Endothelial cell of umbilical vein (primary cell): ENCODE measurements around the gene TBC1D9. TPM values are rescaled to one million over a fixed set of nuclear protein-coding genes. Genes with fewer than 3 reads are reported as not detected.

ENCODE experiments used
- BruUV-seq: library from RNA; stranded (reverse); fragments of 400-500 nt; replicated peaks from 2 replicates; lab custom pipeline; 2021; lab: Mats Ljungman, UMichigan
- CTCF ChIA-PET: fragments of 300-600, 350-600 bp; sonication (Branson Sonifier 250); formaldehyde crosslinking; loops from one replicate; lab custom pipeline; 2021; ENCODE audit warnings: antibody characterized with exemption, inconsistent platforms; lab: Charles Lee
- POLR2A ChIA-PET: fragments of 300-600, 350-600 bp; sonication (Branson Sonifier 250); formaldehyde crosslinking; loops from one replicate; lab custom pipeline; 2021; ENCODE audit warnings: antibody characterized with exemption, inconsistent platforms; lab: Charles Lee
- DNase-seq: peaks from one replicate; pipeline ENCODE4 v3.0.0-alpha.2; 2011; ENCODE audit warnings: low read depth, low spot score
- FAIRE-seq: peaks from 2 replicates; lab custom pipeline; 2011; peaks lifted over from hg19 to GRCh38; lab: Jason Lieb, UNC
- H2AFZ ChIP-seq: 2 replicates; pipeline ENCODE4 v1.6.0; 2012; ENCODE audit warnings: low read depth, low read length, control low read depth, inconsistent platforms
- H3K27ac ChIP-seq: 2 replicates; pipeline ENCODE4 v1.5.1; 2011; ENCODE audit warnings: low read depth, mild to moderate bottlenecking, control low read depth, low read length, moderate library complexity; ENCODE audit not compliant: insufficient read depth
- H3K27me3 ChIP-seq, 2 experiments: 2 replicates each; pipeline versions ENCODE4 v1.6.0 to v1.6.1; 2011; ENCODE audit warnings: low read length in 2 of 2, mixed read lengths in 1 of 2; ENCODE audit not compliant: control insufficient read depth in 2 of 2, insufficient read depth in 2 of 2
- H3K36me3 ChIP-seq, 2 experiments: 2 replicates in 1 of 2; 3 replicates in 1 of 2; pipeline ENCODE4 v1.5.1; 2011; ENCODE audit warnings: low read length in 2 of 2, mild to moderate bottlenecking in 1 of 2, moderate library complexity in 1 of 2; ENCODE audit not compliant: control insufficient read depth in 2 of 2, insufficient read depth in 2 of 2; ENCODE audit errors: extremely low read depth in 1 of 2
- H3K4me1 ChIP-seq: 3 replicates; pipeline ENCODE4 v1.5.1; 2011; ENCODE audit warnings: mild to moderate bottlenecking, low read length; ENCODE audit not compliant: control insufficient read depth, insufficient read depth; ENCODE audit errors: extremely low read depth
- H3K4me2 ChIP-seq: 2 replicates; pipeline ENCODE4 v1.6.1; 2011; ENCODE audit warnings: low read length, control low read depth, mixed read lengths; ENCODE audit not compliant: insufficient read depth
- H3K4me3 ChIP-seq, 3 experiments: fragments of 200-600 bp in 1 of 3; sonication (generic), shearing (Covaris generic) in 1 of 3; replicated peaks in 1 of 3; 2 replicates each; pipeline ENCODE4 v1.5.1; 2011 to 2016; ENCODE audit warnings: control low read depth in 3 of 3, low read length in 3 of 3, mild to moderate bottlenecking in 2 of 3, inconsistent platforms in 1 of 3, low read depth in 1 of 3, moderate library complexity in 1 of 3; ENCODE audit not compliant: insufficient read depth in 1 of 3
- H3K79me2 ChIP-seq: 2 replicates; pipeline ENCODE4 v1.6.0; 2012; ENCODE audit warnings: low read length, inconsistent platforms; ENCODE audit not compliant: control insufficient read depth, insufficient read depth
- H3K9ac ChIP-seq: replicated peaks from 2 replicates; pipeline ENCODE3; 2011; ENCODE audit warnings: low read length, control low read depth; ENCODE audit not compliant: insufficient read depth; ENCODE audit errors: extremely low read depth
- H3K9me1 ChIP-seq: replicated peaks from 3 replicates; pipeline ENCODE4 v1.6.0; 2011; ENCODE audit warnings: mild to moderate bottlenecking, low read length; ENCODE audit not compliant: control insufficient read depth, insufficient read depth; ENCODE audit errors: extremely low read depth
- H3K9me3 ChIP-seq: replicated peaks from 2 replicates; pipeline ENCODE4 v1.5.1; 2012; ENCODE audit warnings: low read length, inconsistent platforms; ENCODE audit not compliant: control insufficient read depth, insufficient read depth
- H4K20me1 ChIP-seq: replicated peaks from 2 replicates; pipeline ENCODE3; 2011; ENCODE audit warnings: mild to moderate bottlenecking, low read length; ENCODE audit not compliant: control insufficient read depth, insufficient read depth; ENCODE audit errors: extremely low read depth
- CTCF ChIP-seq, 2 donors: IDR thresholded peaks; 1 replicate in 1 of 2; 2 replicates in 1 of 2; pipeline ENCODE4 v1.5.1; 2011; ENCODE audit warnings: low read length in 2 of 2, mild to moderate bottlenecking in 2 of 2, moderate library complexity in 2 of 2, control low read depth in 1 of 2, inconsistent platforms in 1 of 2, low read depth in 1 of 2; ENCODE audit not compliant: insufficient read depth in 1 of 2; ENCODE audit errors: extremely low read depth in 1 of 2
- EZH2 ChIP-seq: IDR thresholded peaks from 2 replicates; pipeline ENCODE4 v1.6.1; 2012; ENCODE audit warnings: borderline replicate concordance, low read depth, mild to moderate bottlenecking, moderate library complexity, low read length, inconsistent platforms; ENCODE audit not compliant: severe bottlenecking
- FOS ChIP-seq: IDR thresholded peaks from 2 replicates; pipeline ENCODE4 v1.6.1; 2011; ENCODE audit warnings: mild to moderate bottlenecking, low read length, moderate library complexity, borderline replicate concordance; ENCODE audit not compliant: insufficient read depth
- GATA2 ChIP-seq: IDR thresholded peaks from 2 replicates; pipeline ENCODE4 v1.7.0; 2011; ENCODE audit warnings: low read depth, mild to moderate bottlenecking, moderate library complexity, mixed read lengths, low read length; ENCODE audit not compliant: insufficient read length, insufficient read depth
- JUN ChIP-seq: IDR thresholded peaks from 2 replicates; pipeline ENCODE4 v1.6.1; 2011; ENCODE audit warnings: borderline replicate concordance, low read depth; ENCODE audit not compliant: insufficient read length, insufficient read depth
- MYC ChIP-seq: IDR thresholded peaks from one replicate; pipeline ENCODE4 v1.6.1; 2011; ENCODE audit warnings: mild to moderate bottlenecking, low read depth, low read length
- POLR2A ChIP-seq: IDR thresholded peaks from 2 replicates; pipeline ENCODE4 v1.6.1; 2012; ENCODE audit warnings: low read depth, mild to moderate bottlenecking, control low read depth, low read length
- POLR2AphosphoS5 ChIP-seq: IDR thresholded peaks from 2 replicates; pipeline ENCODE4 v1.6.1; 2012; ENCODE audit warnings: low read depth, mild to moderate bottlenecking, control low read depth, low read length, moderate library complexity; ENCODE audit not compliant: insufficient read depth
- dilution Hi-C: fragments of 300-500 bp; cut with MboI; formaldehyde crosslinking; loops from one replicate; pipeline ENCODE4 v1.15.0; 2019; ENCODE audit warnings: low sequenced_read_pairs; ENCODE audit not compliant: extremely low pct_ligation_motif_present
- intact Hi-C: fragments of 100-400 bp; cut with micrococcal nuclease; formaldehyde crosslinking; loops from one replicate; pipeline ENCODE4 v1.10.0; 2022
- polyA plus RNA-seq, 4 experiments: library from polyadenylated mRNA; depleted of rRNA in 3 of 4; stranded (reverse) in 3 of 4; unstranded in 1 of 4; fragments of >200 nt; gene quantifications; 2 replicates each; pipeline versions ENCODE4 v1.2.1 to v1.2.3, GENCODE V29; 2011 to 2012; ENCODE audit warnings: missing spikeins in 1 of 4
- total RNA-seq: library from RNA; stranded (reverse); gene quantifications from 2 replicates; pipeline ENCODE4 v1.2.3, GENCODE V29; 2021
- TF ChIP-seq, protein P1 (sequence below): IDR thresholded peaks from 2 replicates; pipeline ENCODE4 v1.6.1; 2011; ENCODE audit not compliant: insufficient read depth, insufficient read length

TBC1D9 gene
- total and polyA plus RNA-seq, 2 donors (not counting 3 experiments of a cell fraction or from before 2014, with no cell fraction given) = 21.7 to 45.3 TPM

GRCh38 chr4:140648716-140649308 is 107.4 kb downstream of the TBC1D9 start:
- no peaks in the 10 kb centered on the region for H3K9me3 ChIP-seq
- intact Hi-C loops = no loop called here
- H3K27ac ChIP-seq = no peak overlapping the region
- ChIA-PET POLR2A (no interaction called here), CTCF (interaction anchor here (1.1 kb wide), 1 partner anchor 13 kb away, joined by 3 read pairs; no protein-coding TSS in a partner anchor)
- H3K4me3 ChIP-seq = no peak overlapping the region
- no peak for TF ChIP-seq POLR2AphosphoS5
- TF ChIP-seq CTCF (IDR thresholded peaks at IDR 0.05; ENCODE audit: extremely low read depth in 1 of 2, insufficient read depth in 1 of 2, low read depth in 1 of 2, low read length in 2 of 2) = no peak
- TF ChIP-seq FOS = no peak
- no peak for TF ChIP-seq JUN
- TF ChIP-seq EZH2 = no peak
- no peak for TF ChIP-seq POLR2A
- TF ChIP-seq MYC = no peak
- TF ChIP-seq, protein P1, sequence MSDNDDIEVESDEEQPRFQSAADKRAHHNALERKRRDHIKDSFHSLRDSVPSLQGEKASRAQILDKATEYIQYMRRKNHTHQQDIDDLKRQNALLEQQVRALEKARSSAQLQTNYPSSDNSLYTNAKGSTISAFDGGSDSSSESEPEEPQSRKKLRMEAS = no peak
- TF ChIP-seq GATA2 = no peak
- DNase-seq (no peak), FAIRE-seq (no peak)
- H2AFZ ChIP-seq = no peak overlapping the region
- H3K27me3 ChIP-seq = no peaks in the 10 kb centered on the region
- H3K79me2 ChIP-seq = no peaks in the 10 kb centered on the region
- no TSS peak for BruUV-seq
- H3K4me1 ChIP-seq = no peaks in the 10 kb centered on the region
- no peaks in the 10 kb centered on the region for H3K9me1 ChIP-seq
- no peak overlapping the region for H3K4me2 ChIP-seq
- peaks cover 10 to 22% of the 10 kb centered on the region in 2 experiments for H3K36me3 ChIP-seq
- H4K20me1 ChIP-seq = no peaks in the 10 kb centered on the region
- dilution Hi-C loops = no loop called here
- H3K9ac ChIP-seq = no peak overlapping the region
